Gastrocnemius medialis (tissue), 4 donors: Measurements from ENCODE around the gene MST1R.

Experiments used
- POLR2A ChIP-seq, 2 donors: fragments of 450-650 bp; IDR thresholded peaks; one replicate each; pipeline ENCODE4 v1.6.1; 2017; ENCODE audit warnings: antibody characterized with exemption in 2 of 2, mild to moderate bottlenecking in 2 of 2, moderate library complexity in 2 of 2
- TF ChIP-seq, protein P1 (sequence below), 5 experiments: fragments of 450-650 bp in 3 of 5; fragments of 200-600 bp in 2 of 5; sonication (generic) in 2 of 5; IDR thresholded peaks in 4 of 5; conservative IDR thresholded peaks in 1 of 5; 1 replicate in 4 of 5; 2 replicates in 1 of 5; pipeline ENCODE4 v1.5.1; 2016 to 2019; ENCODE audit warnings: antibody characterized with exemption in 5 of 5, mild to moderate bottlenecking in 3 of 5, moderate library complexity in 3 of 5

DNA sequence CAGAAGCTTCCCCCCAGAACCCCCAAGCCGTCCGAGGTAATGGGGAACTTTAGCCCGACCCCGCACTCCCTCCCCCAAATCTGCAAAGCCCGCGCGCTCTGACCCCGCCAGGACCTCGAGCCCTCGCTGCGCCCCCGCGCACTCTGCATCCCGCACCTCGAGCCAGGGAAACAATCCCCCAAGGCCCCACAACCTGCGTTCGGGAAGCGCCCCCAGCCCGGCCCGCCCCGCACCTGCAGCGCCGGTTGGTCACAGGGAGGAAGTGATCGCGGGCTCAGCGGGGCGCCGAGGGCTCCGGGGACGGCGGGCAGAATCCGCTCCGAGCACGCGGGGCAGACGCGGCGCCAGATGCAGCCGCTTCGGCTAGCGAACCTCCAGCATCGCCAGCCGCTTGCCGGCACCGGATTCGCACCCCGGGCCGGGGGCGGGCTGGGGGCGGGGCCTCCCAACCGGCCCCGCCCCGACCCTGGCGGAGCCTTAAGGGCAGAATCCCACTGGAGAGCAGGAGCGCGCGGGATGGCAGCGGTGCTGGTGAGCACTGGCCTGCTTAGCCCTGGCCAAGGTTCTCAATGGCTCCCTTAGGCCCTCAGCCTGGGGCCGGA lies 34.0 kb downstream of the MST1R start, which contains the start of gene CAMKV:
- TF ChIP-seq POLR2A (IDR thresholded peaks at IDR 0.05), result no peak
- TF ChIP-seq, protein P1, sequence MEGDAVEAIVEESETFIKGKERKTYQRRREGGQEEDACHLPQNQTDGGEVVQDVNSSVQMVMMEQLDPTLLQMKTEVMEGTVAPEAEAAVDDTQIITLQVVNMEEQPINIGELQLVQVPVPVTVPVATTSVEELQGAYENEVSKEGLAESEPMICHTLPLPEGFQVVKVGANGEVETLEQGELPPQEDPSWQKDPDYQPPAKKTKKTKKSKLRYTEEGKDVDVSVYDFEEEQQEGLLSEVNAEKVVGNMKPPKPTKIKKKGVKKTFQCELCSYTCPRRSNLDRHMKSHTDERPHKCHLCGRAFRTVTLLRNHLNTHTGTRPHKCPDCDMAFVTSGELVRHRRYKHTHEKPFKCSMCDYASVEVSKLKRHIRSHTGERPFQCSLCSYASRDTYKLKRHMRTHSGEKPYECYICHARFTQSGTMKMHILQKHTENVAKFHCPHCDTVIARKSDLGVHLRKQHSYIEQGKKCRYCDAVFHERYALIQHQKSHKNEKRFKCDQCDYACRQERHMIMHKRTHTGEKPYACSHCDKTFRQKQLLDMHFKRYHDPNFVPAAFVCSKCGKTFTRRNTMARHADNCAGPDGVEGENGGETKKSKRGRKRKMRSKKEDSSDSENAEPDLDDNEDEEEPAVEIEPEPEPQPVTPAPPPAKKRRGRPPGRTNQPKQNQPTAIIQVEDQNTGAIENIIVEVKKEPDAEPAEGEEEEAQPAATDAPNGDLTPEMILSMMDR (IDR thresholded peaks at IDR 0.05 in 4 of 5, conservative IDR thresholded peaks at IDR 0.05 in 1 of 5), result no peak
